ENCODE data around the gene PLRG1.

PLRG1 gene

DNA sequence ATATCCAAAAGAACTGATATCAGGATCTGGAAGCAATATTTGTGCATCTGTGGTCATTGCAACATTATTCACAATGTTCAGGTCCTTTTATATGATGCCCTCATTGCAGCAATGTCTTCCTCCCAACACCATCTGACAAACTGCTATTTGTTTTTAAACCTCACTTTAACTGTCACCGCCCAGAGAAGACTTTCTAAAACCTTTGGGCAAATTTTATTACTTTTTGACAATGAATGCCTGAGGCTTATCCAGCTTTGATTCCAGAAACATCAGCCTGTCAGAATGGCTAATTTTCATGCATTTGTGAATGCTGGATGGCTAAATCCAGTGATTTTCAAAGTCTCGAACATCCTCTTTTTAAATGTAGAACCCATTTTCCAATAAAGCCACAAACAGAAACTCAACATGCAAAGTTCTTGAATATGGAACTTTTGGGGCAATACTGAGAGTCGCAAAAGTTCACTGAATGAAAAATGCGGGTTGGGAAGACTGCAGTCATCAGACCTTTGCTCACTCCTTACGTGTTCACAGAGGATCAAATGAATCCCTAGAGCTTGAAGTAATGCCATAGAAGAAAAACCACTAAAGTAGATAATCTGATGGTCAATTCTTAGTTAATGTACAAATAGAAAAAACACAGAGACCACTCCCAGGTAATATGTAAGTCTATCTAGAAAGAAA is 23.1 kb upstream of the PLRG1 start:
- DNase-seq (ENCODE audit: low read depth in 2 of 2): no peak

DNA sequence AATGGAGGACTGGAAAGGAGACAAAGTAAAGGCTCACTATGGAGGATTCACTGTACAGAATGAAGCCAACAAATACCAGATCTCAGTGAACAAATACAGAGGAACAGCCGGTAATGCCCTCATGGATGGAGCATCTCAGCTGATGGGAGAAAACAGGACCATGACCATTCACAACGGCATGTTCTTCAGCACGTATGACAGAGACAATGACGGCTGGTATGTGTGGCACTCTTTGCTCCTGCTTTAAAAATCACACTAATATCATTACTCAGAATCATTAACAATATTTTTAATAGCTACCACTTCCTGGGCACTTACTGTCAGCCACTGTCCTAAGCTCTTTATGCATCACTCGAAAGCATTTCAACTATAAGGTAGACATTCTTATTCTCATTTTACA is 19.4 kb upstream of the PLRG1 start:
- no peak for DNase-seq (ENCODE audit: low read depth in 2 of 2)

DNA sequence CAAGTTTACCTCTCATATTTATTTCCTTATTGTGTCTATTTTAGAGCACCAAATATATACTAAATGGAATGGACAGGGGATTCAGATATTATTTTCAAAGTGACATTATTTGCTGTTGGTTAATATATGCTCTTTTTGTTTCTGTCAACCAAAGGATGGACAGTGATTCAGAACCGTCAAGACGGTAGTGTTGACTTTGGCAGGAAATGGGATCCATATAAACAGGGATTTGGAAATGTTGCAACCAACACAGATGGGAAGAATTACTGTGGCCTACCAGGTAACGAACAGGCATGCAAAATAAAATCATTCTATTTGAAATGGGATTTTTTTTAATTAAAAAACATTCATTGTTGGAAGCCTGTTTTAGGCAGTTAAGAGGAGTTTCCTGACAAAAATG is 18.8 kb upstream of the PLRG1 start:
- no peak for DNase-seq (ENCODE audit: low read depth in 2 of 2)

- DNase-seq (ENCODE audit: low read depth in 2 of 2): no peak
These were observed 16.5 kb upstream of the PLRG1 start for GRCh38 chr4:154566639-154567204.

DNA sequence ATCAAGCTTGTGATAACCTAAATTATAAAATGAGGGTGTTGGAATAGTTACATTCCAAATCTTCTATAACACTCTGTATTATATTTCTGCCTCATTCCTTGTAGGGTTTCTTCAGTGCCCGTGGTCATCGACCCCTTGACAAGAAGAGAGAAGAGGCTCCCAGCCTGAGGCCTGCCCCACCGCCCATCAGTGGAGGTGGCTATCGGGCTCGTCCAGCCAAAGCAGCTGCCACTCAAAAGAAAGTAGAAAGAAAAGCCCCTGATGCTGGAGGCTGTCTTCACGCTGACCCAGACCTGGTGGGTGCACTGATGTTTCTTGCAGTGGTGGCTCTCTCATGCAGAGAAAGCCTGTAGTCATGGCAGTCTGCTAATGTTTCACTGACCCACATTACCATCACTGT is 15.5 kb upstream of the PLRG1 start:
- no peak for DNase-seq (ENCODE audit: low read depth in 2 of 2)

- DNase-seq (ENCODE audit: low read depth in 2 of 2): no peak
These were observed 14.1 kb upstream of the PLRG1 start for GRCh38 chr4:154564311-154564710.

- no peak for DNase-seq (ENCODE audit: low read depth in 2 of 2)
These were observed 12.6 kb upstream of the PLRG1 start, which contains the start of gene FGB for GRCh38 chr4:154562697-154563254. Gene FGB, plus strand, starts transcription at chr4:154563011. Its CDS starts 8 bp downstream, at chr4:154563019.

DNA sequence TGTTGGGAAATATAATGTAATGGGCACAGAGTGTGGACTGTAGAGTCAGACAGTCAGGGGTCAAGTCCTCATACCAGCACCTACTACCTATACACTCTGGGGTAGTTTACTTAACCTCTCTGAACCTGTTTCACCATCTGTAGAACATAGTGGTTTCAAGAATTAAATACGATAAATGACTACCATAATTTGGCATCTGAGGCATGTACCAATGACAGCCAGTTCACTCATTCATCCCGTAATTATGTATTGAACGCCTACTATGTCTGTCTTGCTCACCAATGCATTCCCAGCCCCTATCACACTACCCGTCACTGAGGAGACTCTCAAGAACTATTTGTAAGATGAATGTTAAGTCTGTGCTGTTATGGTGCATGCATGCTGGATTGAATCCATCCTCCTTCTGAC is 10.6 kb upstream of the PLRG1 start:
- DNase-seq (ENCODE audit: low read depth in 2 of 2): no peak

GRCh38 chr4:154560419-154560801 is 10.2 kb upstream of the PLRG1 start:
- DNase-seq (ENCODE audit: low read depth in 2 of 2): no peak

- no peak for DNase-seq (ENCODE audit: low read depth in 2 of 2)
These were observed 9.6 kb upstream of the PLRG1 start for GRCh38 chr4:154559494-154560418.

- DNase-seq (ENCODE audit: low read depth in 2 of 2): no peak
These were observed 8.9 kb upstream of the PLRG1 start for GRCh38 chr4:154559141-154559493.

DNA sequence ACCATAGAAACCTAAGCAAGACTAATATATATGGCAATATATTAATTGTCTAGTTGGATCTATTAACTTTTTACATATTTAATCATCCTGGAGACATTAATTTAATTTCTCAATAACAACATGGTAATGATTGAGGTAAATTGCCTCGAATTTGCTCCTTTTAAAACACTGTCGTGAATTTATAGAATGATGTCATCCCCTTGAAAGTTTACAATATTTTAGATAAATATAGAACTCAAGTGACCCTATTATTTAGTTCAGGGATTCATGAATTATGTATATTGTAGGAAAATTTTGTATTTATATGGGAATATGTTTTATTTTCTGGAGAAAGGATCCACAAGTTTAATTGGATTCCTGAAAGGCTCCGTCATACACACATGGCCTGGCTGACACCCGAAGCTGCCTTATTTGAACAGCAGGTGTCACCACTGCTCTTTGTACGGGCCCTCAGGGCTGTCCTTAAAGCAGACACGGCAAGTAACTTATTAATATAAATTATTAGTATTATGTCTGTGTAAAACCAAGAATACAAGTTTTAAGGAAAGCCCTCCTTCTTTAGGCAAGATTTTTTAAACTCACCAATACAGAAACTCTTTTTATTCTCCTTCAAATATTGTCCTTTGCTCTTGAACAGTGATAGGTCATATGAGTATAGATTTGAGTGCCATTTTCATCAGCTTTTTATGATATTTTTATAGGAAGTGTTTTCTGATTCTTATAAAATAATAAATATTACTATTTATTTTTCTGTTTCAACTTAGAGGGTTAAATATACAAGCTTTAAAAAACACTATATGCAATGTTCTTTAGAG is 1.9 kb upstream of the PLRG1 start:
- peak; percentile 13 to 50 for DNase-seq (ENCODE audit: low read depth in 2 of 2)

DNA sequence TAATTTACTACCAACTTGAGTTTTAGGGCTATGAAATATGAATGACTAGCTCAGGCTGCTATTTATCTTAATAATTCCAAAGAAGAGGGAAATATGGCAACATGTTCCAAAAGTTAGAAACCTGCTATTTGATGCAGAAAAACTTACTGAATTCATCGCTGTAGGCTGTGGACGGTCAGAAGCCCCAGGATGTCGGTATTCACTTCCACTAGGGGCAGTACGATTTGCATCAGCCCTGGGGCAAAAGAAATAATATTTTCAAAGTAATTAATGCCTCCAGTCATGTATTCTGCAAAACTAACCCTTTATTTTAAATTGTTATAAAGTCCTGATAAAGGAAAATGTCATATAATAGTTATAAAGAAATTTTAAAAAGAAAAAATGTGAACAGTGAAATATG is 4.5 kb downstream of the PLRG1 start:
- DNase-seq (ENCODE audit: low read depth in 2 of 2): no peak

GRCh38 chr4:154542271-154542879 is 7.8 kb downstream of the PLRG1 start:
- no peak for DNase-seq (ENCODE audit: low read depth in 2 of 2)

DNA sequence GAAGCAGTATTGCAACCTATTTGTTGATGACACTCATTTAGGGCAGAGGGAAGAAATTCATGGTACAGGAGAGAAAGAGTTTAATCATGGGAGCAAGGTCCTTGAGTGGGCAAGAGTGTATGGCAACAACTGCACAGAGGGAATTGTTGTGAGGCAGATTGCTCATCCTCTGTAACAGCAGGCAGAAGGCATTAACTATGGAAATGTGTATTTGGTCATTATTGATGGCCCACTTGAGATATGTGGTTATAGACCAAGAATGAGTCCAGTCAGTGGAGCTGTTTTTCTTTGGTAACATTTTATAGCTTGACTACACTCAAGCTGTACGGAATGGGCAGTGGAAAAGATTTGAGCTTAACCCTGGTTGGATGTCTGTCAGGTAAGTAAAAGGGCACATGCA is 15.9 kb downstream of the PLRG1 start:
- DNase-seq (ENCODE audit: low read depth in 2 of 2): no peak

DNA sequence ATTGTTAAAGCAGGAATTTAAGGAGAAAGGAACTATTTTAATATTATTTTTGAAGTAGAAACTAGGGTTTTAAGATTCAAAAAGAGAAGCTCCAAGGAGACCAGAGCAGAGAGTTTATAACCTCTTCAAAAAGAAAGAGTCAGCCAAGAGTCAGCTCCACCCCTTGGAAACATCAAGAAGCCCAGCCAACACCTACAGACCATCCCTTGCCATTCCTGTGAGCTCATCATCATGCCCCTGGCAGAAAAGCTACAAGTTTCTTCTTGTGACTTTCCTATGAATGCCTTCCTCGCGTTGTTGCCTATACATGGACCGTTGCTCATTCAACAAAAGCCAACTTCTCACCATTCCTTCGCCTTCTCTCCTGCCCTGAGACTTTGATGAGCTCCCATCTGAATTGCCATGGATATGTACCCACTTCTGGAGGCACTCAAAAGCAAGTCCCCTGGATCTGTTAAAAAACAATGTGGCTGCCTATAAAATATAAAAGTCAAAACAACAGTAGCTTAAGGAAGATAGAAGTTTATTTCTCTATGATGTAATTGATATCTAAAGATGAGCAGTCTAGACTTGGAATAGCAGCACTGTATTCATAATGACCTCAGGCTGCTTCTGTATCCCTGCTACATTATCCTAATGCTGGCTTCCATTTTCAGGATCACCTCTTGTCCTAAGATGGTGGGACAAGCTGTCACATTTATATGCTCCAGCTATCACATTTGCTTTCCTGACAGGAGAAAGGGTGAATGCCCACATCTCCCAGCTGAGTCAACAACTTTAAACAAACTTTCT is 20.3 kb downstream of the PLRG1 start:
- DNase-seq (ENCODE audit: low read depth in 2 of 2): no peak

DNA sequence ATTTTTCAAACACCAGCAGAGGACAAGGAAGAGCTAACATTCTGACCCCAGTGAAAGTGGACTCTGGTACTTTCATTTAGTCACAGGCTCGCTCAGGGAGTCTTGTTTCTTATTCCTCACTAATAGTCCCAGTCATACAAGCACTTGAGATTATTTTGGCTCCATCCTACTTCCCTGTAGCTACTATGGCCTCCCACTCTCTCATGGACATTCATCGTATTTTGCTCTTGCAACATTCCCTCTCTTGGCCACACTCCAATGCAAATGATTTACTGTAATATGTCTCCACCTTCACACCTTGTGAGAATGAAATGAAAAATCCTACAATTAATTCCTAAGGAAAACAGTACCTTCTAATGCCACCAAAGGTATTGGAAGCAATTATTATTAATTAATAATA is 21.3 kb downstream of the PLRG1 start:
- DNase-seq (ENCODE audit: low read depth in 2 of 2): no peak

- no peak for DNase-seq (ENCODE audit: low read depth in 2 of 2)
These were observed 22.9 kb downstream of the PLRG1 start for GRCh38 chr4:154527308-154527707.

DNA sequence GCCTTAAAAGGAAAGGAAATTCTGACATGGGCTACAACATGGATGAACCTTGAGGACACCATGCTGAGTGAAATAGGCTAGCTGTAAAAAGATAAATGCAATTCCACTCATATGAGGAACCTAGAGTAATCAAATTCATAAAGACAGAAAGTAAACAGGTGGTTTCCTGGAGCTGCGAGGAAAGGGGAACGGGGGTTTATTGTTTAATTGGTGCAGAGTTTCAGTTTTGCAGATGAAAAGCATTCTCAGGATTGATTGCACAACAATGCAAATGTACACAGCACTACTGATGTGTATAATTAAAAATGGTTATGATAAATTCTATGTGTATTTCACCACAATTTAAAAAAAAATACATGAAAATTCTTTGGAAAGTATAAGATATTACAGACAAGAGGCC is 24.0 kb downstream of the PLRG1 start:
- no peak for DNase-seq (ENCODE audit: low read depth in 2 of 2)

DNA sequence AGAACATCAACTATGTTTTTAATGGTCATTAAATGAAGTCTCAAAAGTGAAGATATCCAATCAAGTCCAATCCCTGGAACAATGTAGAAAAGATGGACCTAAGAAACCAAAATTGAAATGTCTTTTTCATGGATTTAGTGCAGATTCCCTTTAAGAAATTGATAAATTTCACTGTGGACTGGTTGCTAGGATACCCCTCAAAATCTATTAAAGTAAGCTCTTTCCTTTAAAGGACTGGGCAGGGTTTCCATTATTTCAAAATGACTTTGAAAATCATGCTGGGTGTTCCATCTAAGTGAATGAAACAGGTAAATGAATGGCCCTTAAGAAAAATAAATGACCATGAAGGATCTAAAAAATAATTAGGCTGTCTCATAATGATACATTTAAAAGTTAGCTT is 28.6 kb downstream of the PLRG1 start:
- DNase-seq (ENCODE audit: low read depth in 2 of 2): no peak
